ENCODE measurements around the gene SMARCD1.

The SMARCD1 gene

DNA sequence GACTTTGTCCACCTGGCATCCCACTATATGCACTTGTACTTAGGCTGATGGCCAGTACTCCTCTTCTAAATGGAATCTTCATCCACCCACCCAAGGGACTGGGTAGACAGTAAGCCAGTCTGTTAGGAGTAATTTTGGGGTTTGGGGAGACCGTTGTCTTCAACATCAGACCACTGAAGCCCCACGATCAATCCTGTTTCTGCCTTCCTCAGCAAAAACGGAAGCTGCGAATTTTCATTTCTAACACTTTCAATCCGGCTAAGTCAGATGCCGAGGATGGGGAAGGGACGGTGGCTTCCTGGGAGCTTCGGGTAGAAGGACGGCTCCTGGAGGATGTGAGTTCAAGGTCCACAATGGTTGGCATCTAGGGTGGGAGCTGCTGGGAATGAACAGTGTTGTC, 2.0 kb downstream of the SMARCD1 start:
- Histone ChIP-seq H3K9me3 (ENCODE audit: control insufficient read depth, low read length) (no peaks in the 10 kb centered on the region), H3K4me1 (ENCODE audit: control insufficient read depth, insufficient read depth, low read length) (no peaks in the 10 kb centered on the region), H3K4me3 (ENCODE audit: insufficient read depth, low read depth, low read length) (no peak overlapping the region), H3K27me3 (ENCODE audit: control insufficient read depth, insufficient read depth, low read length, poor library complexity, severe bottlenecking) (no peaks in the 10 kb centered on the region), H3K36me3 (ENCODE audit: control insufficient read depth, insufficient read depth, low read length) (peaks cover 52% of the 10 kb centered on the region), H3K27ac (ENCODE audit: insufficient read depth, low read depth, low read length, poor library complexity, severe bottlenecking) (no peak overlapping the region)
- WGBS, 2 experiments = 95 to 97% methylated on average over 9 of the region's 9 CpGs

DNA sequence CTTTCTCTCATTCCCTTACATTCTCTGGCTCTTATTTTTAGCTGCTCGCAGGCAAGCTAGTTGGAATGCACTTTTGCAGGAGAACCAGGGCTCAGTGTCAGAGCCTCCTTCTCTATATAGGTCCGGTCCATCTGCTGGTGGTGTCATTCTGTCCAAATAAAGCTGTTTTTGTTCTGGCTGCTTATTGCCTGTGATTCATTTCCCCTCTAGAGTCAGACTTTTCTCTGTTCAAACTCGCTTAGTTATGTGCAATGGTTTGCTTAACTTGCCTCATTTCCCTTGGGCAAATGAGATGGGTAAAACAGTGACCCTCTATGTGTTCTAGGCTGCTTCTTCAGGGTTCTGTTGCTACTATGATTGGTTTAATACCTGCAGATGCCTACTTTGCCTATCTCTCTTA, 2.9 kb downstream of the SMARCD1 start:
- Histone ChIP-seq H3K4me3 (ENCODE audit: insufficient read depth, low read depth, low read length) (no peak overlapping the region), H3K27ac (ENCODE audit: insufficient read depth, low read depth, low read length, poor library complexity, severe bottlenecking) (no peak overlapping the region), H3K27me3 (ENCODE audit: control insufficient read depth, insufficient read depth, low read length, poor library complexity, severe bottlenecking) (no peaks in the 10 kb centered on the region), H3K9me3 (ENCODE audit: control insufficient read depth, low read length) (no peaks in the 10 kb centered on the region), H3K36me3 (ENCODE audit: control insufficient read depth, insufficient read depth, low read length) (peaks cover 58% of the 10 kb centered on the region), H3K4me1 (ENCODE audit: control insufficient read depth, insufficient read depth, low read length) (no peaks in the 10 kb centered on the region)
- 90 to 95% methylated on average over 3 of the region's 3 CpGs for WGBS, 2 experiments

DNA sequence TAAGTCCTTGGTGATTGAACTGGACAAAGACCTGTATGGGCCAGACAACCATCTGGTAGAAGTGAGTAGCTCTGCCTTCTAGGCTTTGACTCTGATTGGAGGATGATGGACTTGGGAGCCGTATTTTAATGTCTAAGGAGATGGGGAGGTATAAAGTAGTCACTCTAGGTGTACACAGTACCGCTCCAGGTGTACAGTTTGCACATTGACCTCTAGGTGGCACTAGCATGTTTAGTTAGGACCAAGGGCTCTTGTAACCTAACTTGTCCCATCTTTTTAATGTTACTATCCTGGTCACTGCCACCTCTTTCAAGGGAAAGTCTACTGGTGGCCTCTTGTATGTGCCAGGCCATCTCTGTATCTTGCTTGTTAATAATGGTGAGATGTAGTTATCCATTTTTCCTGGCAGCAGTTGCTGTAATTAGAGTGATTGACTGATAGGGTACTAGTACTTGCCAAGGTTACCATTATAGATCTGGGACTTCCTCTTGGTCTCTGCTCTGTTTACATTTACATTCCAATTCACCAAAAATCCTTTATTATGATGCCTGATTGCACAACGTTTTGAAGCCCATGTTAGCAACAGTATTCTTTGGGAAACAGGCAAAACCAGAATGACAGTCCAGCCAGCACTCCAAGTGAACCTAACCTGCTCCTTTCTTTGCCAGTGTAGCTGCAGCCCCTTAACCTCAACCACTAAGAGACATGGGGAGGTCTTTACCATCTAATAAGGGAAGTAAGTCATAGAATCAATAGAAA, 3.6 kb downstream of the SMARCD1 start:
- Histone ChIP-seq H3K27ac (ENCODE audit: insufficient read depth, low read depth, low read length, poor library complexity, severe bottlenecking) (no peak overlapping the region), H3K4me1 (ENCODE audit: control insufficient read depth, insufficient read depth, low read length) (no peaks in the 10 kb centered on the region), H3K27me3 (ENCODE audit: control insufficient read depth, insufficient read depth, low read length, poor library complexity, severe bottlenecking) (no peaks in the 10 kb centered on the region), H3K4me3 (ENCODE audit: insufficient read depth, low read depth, low read length) (no peak overlapping the region), H3K9me3 (ENCODE audit: control insufficient read depth, low read length) (no peaks in the 10 kb centered on the region), H3K36me3 (ENCODE audit: control insufficient read depth, insufficient read depth, low read length) (peaks cover 58% of the 10 kb centered on the region)
- WGBS, 2 experiments = 67 to 72% methylated on average over 3 of the region's 3 CpGs

DNA sequence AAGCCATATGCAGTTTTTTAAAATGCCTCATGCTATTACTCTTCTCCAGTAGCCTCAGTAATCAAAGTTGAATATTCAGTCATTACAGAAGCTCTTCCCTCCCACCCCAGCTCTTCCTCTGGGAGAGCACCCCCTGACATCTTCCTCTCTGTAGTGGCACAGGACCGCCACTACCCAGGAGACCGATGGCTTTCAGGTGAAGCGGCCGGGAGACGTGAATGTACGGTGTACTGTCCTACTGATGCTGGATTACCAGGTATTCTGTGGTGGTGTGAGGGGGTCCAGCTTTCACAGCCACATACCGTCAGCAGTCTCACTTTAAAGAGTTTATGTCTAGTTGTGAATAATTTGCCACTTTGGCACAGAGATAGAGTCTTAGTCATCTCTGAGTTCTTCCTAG, 4.6 kb downstream of the SMARCD1 start:
- Histone ChIP-seq H3K4me1 (ENCODE audit: control insufficient read depth, insufficient read depth, low read length) (no peaks in the 10 kb centered on the region), H3K4me3 (ENCODE audit: insufficient read depth, low read depth, low read length) (no peak overlapping the region), H3K36me3 (ENCODE audit: control insufficient read depth, insufficient read depth, low read length) (peaks cover 63% of the 10 kb centered on the region), H3K9me3 (ENCODE audit: control insufficient read depth, low read length) (no peaks in the 10 kb centered on the region), H3K27ac (ENCODE audit: insufficient read depth, low read depth, low read length, poor library complexity, severe bottlenecking) (no peak overlapping the region), H3K27me3 (ENCODE audit: control insufficient read depth, insufficient read depth, low read length, poor library complexity, severe bottlenecking) (no peaks in the 10 kb centered on the region)
- 97% methylated on average over 7 of the region's 7 CpGs for WGBS, 2 experiments

DNA sequence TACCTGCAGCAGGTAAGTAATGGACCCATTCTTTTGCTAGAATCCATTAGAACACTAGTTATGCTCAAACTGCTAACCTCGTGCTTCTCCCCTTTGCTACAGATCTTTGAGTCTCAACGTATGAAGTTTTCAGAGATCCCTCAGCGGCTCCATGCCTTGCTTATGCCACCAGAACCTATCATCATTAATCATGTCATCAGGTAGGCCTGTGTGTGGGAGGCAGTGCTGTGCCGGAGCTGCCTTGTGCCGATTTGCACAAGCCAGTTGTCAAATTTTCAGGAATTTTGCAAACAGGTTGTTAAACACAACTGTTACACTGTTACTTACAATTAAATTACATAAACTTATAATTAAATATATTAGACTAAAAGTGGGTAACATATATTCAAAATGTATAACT, 5.2 kb downstream of the SMARCD1 start:
- Histone ChIP-seq H3K4me3 (ENCODE audit: insufficient read depth, low read depth, low read length) (no peak overlapping the region), H3K4me1 (ENCODE audit: control insufficient read depth, insufficient read depth, low read length) (no peaks in the 10 kb centered on the region), H3K27ac (ENCODE audit: insufficient read depth, low read depth, low read length, poor library complexity, severe bottlenecking) (no peak overlapping the region), H3K9me3 (ENCODE audit: control insufficient read depth, low read length) (no peaks in the 10 kb centered on the region), H3K27me3 (ENCODE audit: control insufficient read depth, insufficient read depth, low read length, poor library complexity, severe bottlenecking) (no peaks in the 10 kb centered on the region), H3K36me3 (ENCODE audit: control insufficient read depth, insufficient read depth, low read length) (peaks cover 69% of the 10 kb centered on the region)
- 92 to 96% methylated on average over 5 of the region's 5 CpGs for WGBS, 2 experiments

DNA sequence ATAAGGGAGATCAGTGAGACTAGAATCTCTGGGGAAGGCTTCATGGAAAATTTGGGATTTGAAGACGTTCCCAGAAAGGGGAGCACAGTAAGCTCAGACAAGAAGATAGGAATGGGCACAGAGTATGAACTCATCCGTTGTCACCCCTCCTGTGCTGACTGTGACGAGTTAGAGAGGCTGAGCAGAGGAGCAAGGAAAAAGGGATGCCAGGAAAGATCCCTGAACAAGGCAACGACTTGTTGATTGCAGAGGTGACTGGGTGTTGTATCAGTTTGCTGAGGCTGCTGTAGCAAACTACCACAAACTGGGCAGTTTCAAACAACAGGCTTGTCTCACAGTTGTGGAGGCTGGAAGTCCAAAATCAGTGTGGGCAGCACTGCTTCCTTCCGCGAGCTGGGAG, 12.8 kb downstream of the SMARCD1 start:
- WGBS, 2 experiments = 92 to 95% methylated on average over 6 of the region's 6 CpGs

DNA sequence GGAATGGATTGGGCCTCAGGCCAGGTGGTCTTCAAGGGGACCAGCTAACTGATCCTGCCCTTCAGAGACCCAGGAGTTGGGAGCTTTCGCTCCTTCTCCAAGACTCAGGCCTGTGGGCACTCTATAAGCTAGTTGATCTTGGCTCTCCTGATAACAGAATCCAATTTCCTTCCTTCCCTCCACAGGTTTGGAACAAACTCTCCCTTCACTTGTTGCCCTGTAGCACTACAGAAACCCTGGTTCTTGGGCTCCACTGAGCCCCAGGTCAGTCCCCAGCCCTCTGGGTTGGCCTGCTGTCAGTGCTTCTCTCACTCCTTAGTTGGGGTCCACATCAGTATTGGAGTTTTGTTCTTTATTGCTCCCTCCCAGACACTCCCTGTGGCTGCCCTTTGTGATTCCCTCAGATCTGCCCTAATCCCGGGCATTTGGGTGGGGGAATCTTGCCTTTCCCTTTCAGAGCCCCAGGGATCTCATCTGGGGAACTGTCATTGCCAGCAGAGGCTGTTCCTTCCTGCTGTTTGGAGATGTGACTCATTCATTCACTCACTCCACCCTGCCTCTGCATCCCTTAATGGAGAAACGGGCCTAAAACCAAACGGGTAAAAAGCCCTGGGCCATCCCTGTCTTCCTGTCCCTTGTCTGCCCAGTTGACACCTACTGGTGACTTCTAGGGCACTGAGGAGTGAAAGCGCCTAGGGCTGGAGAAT, 14.3 kb downstream of the SMARCD1 start:
- Histone ChIP-seq H3K4me3 (ENCODE audit: insufficient read depth, low read depth, low read length) (no peak overlapping the region), H3K27me3 (ENCODE audit: control insufficient read depth, insufficient read depth, low read length, poor library complexity, severe bottlenecking) (no peaks in the 10 kb centered on the region), H3K4me1 (ENCODE audit: control insufficient read depth, insufficient read depth, low read length) (peaks cover 6% of the 10 kb centered on the region), H3K27ac (ENCODE audit: insufficient read depth, low read depth, low read length, poor library complexity, severe bottlenecking) (no peak overlapping the region), H3K9me3 (ENCODE audit: control insufficient read depth, low read length) (no peaks in the 10 kb centered on the region), H3K36me3 (ENCODE audit: control insufficient read depth, insufficient read depth, low read length) (peaks cover 57% of the 10 kb centered on the region)
- WGBS, 2 experiments = 72% methylated on average over 5 of the region's 5 CpGs

More for the DNA sequence above, 12.8 kb downstream of the SMARCD1 start:
- no peaks in the 10 kb centered on the region for H3K9me3 ChIP-seq (ENCODE audit: control insufficient read depth, low read length)
- peaks cover 59% of the 10 kb centered on the region for H3K36me3 ChIP-seq (ENCODE audit: control insufficient read depth, insufficient read depth, low read length)
- H3K27me3 ChIP-seq (ENCODE audit: control insufficient read depth, insufficient read depth, low read length, poor library complexity, severe bottlenecking) = no peaks in the 10 kb centered on the region
- H3K4me1 ChIP-seq (ENCODE audit: control insufficient read depth, insufficient read depth, low read length) = no peaks in the 10 kb centered on the region
- no peak overlapping the region for H3K4me3 ChIP-seq (ENCODE audit: insufficient read depth, low read depth, low read length)
- H3K27ac ChIP-seq (ENCODE audit: insufficient read depth, low read depth, low read length, poor library complexity, severe bottlenecking) = no peak overlapping the region

DNA sequence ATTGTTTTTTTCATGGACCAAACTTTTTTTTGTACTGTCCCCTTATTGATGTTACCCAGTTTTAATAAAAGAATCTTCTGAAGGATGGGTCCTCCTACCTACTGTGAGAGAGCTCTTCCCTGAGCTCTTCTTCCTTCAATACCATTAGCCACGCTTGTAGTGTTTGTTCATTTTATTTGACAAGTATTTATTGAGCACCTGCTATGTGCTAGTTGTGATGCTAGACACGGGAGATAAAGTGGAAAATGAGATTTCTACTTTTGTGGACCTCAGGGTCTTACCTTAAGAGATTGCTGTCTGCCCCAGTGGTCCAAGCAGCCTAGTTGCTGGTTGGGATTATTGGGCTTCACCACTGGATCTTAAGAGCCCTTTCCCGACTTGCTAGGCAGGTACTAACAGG, 15.4 kb downstream of the SMARCD1 start:
- Histone ChIP-seq H3K9me3 (ENCODE audit: control insufficient read depth, low read length) (no peaks in the 10 kb centered on the region), H3K27ac (ENCODE audit: insufficient read depth, low read depth, low read length, poor library complexity, severe bottlenecking) (no peak overlapping the region), H3K36me3 (ENCODE audit: control insufficient read depth, insufficient read depth, low read length) (peaks cover 46% of the 10 kb centered on the region), H3K27me3 (ENCODE audit: control insufficient read depth, insufficient read depth, low read length, poor library complexity, severe bottlenecking) (no peaks in the 10 kb centered on the region), H3K4me3 (ENCODE audit: insufficient read depth, low read depth, low read length) (no peak overlapping the region), H3K4me1 (ENCODE audit: control insufficient read depth, insufficient read depth, low read length) (peaks cover 6% of the 10 kb centered on the region)
- 90 to 93% methylated on average over 3 of the region's 3 CpGs for WGBS, 2 experiments

DNA sequence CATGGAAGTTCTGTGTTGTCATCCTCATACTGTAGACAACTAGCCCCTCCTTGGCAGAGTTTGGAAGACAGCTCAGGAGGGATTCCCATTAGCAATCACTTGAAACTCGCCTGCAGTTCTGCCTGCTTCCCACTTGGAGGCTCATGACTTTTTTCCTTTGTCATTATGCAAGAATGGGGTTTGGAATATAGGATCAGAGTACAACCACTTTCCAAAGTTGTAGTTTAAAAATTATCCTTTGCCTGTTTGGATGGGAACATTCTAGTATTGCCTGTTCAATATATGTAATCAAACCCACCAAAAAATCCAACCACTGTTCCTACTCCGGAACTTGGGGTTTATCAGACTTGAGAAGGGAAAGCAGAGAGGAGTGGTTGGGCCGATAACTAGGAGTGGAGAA, 16.5 kb downstream of the SMARCD1 start:
- Histone ChIP-seq H3K4me1 (ENCODE audit: control insufficient read depth, insufficient read depth, low read length) (peaks cover 6% of the 10 kb centered on the region), H3K4me3 (ENCODE audit: insufficient read depth, low read depth, low read length) (no peak overlapping the region), H3K27me3 (ENCODE audit: control insufficient read depth, insufficient read depth, low read length, poor library complexity, severe bottlenecking) (no peaks in the 10 kb centered on the region), H3K9me3 (ENCODE audit: control insufficient read depth, low read length) (no peaks in the 10 kb centered on the region), H3K27ac (ENCODE audit: insufficient read depth, low read depth, low read length, poor library complexity, severe bottlenecking) (no peak overlapping the region), H3K36me3 (ENCODE audit: control insufficient read depth, insufficient read depth, low read length) (peaks cover 35% of the 10 kb centered on the region)
- 67 to 69% methylated on average over 3 of the region's 3 CpGs for WGBS, 2 experiments

DNA sequence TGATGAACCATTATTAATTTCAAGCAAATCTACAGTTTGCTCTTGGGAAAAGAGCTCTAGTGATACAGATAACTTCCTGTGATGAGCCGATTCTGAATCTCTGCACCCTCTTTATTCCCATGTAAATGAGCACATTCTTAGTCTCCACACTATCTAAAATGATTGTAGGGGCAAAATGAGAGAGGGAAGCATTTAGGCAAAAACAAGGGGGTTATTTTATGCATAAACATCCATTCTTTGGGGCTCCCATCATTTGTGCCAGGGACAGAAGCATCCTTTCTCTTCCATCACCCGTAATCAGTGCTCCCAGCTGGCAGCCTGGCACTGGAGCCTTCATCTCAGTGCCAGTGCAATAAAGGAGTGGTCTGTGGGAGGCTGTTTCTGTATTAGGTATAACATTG, 17.0 kb downstream of the SMARCD1 start:
- WGBS, 2 experiments = 95 to 96% methylated on average over 2 of the region's 2 CpGs

More for the DNA sequence above, 17.0 kb downstream of the SMARCD1 start:
- Histone ChIP-seq H3K36me3 (ENCODE audit: control insufficient read depth, insufficient read depth, low read length) (peaks cover 31% of the 10 kb centered on the region), H3K4me1 (ENCODE audit: control insufficient read depth, insufficient read depth, low read length) (peaks cover 6% of the 10 kb centered on the region), H3K27me3 (ENCODE audit: control insufficient read depth, insufficient read depth, low read length, poor library complexity, severe bottlenecking) (no peaks in the 10 kb centered on the region), H3K27ac (ENCODE audit: insufficient read depth, low read depth, low read length, poor library complexity, severe bottlenecking) (no peak overlapping the region), H3K4me3 (ENCODE audit: insufficient read depth, low read depth, low read length) (no peak overlapping the region), H3K9me3 (ENCODE audit: control insufficient read depth, low read length) (no peaks in the 10 kb centered on the region)

Data from ectodermal cell (in vitro differentiated cells).